B cell (primary cell): ENCODE measurements around the gene RAE1.

Experiments
- EZH2 ChIP-seq: IDR thresholded peaks from 2 replicates; pipeline ENCODE4 v1.6.1; 2012; ENCODE audit warnings: borderline replicate concordance, low read depth, mild to moderate bottlenecking, moderate library complexity, low read length; ENCODE audit not compliant: insufficient read depth, poor library complexity, severe bottlenecking
- TF ChIP-seq, protein P1 (sequence below): fragments of 200-600 bp; IDR thresholded peaks from one replicate; pipeline ENCODE4 v1.8.0; 2022; ENCODE audit warnings: antibody characterized with exemption, mild to moderate bottlenecking

DNA sequence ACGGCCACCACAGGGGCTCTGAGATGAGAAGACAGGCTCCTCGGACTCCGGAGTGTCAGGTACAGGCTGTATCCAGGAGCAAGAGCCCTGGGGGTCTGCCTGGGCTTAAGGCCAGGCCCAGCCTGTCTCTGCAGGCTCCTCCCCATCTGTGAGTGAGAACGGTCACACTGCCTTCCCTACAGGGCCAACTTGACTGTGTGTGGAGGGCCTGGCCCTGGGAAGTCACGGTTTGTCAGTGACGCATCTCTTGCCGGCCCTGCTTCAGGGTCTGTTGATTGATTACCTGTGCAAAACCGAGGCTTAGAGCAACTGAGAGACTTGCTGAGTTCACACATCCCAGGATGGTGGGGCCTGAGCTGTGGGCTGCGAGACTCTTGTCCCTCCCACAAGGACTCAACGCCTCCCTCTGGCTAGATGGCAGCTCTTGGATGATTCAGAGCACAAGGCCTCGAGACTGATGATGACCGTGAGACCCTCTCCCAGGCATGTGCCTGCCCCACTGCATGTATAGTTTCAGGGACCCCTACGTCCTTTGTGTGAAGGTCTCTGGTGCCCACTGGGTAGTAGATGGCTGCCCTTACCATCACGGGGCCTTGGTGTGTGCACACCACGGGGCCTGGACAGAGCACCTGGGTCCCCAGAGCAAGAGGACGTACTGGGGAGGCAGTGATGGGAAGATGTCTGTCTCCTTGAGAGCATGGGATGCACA, 46.1 kb downstream of the RAE1 start:
- TF ChIP-seq, protein P1, sequence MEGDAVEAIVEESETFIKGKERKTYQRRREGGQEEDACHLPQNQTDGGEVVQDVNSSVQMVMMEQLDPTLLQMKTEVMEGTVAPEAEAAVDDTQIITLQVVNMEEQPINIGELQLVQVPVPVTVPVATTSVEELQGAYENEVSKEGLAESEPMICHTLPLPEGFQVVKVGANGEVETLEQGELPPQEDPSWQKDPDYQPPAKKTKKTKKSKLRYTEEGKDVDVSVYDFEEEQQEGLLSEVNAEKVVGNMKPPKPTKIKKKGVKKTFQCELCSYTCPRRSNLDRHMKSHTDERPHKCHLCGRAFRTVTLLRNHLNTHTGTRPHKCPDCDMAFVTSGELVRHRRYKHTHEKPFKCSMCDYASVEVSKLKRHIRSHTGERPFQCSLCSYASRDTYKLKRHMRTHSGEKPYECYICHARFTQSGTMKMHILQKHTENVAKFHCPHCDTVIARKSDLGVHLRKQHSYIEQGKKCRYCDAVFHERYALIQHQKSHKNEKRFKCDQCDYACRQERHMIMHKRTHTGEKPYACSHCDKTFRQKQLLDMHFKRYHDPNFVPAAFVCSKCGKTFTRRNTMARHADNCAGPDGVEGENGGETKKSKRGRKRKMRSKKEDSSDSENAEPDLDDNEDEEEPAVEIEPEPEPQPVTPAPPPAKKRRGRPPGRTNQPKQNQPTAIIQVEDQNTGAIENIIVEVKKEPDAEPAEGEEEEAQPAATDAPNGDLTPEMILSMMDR: no peak
- no peak for TF ChIP-seq EZH2
